HepG2 (cell line): ENCODE results near the gene THRA. TPM values are rescaled to one million over a fixed set of nuclear protein-coding genes. Genes with fewer than 3 reads are reported as not detected.
A peak's percentile ranks its signal among the peaks of the same experiment; 100 is the strongest.

Experiments used
- AGO2 ChIP-seq: fragments of 200-400 bp; formaldehyde crosslinking; optimal IDR thresholded peaks from 2 replicates; pipeline ENCODE3; 2017; ENCODE audit warnings: mild to moderate bottlenecking, low read depth, low read length, moderate library complexity
- AHR ChIP-seq: IDR thresholded peaks from 2 replicates; pipeline ENCODE4 v1.6.1; 2018; ENCODE audit warnings: missing genetic modification reagents, missing compliant biosample characterization
- CREM ChIP-seq, 2 experiments: sonication (generic) in 1 of 2; formaldehyde crosslinking in 1 of 2; IDR thresholded peaks; 2 replicates each; pipeline versions ENCODE4 v1.4.0 to v1.6.1; 2016 to 2020; ENCODE audit warnings: antibody characterized with exemption in 1 of 2, mild to moderate bottlenecking in 1 of 2, missing genetic modification reagents in 1 of 2
- FOXP4 ChIP-seq: sonication (generic); formaldehyde crosslinking; IDR thresholded peaks from 2 replicates; pipeline ENCODE4 v1.4.0; 2020; ENCODE audit warnings: missing genetic modification reagents
- JUN ChIP-seq: sonication (generic); formaldehyde crosslinking; IDR thresholded peaks from 2 replicates; pipeline ENCODE4 v1.4.0; 2020; ENCODE audit warnings: mild to moderate bottlenecking, missing genetic modification reagents
- KAT2B ChIP-seq: fragments of 150-350 bp; IDR thresholded peaks from 2 replicates; pipeline ENCODE4 v1.6.1; 2014; ENCODE audit warnings: low read depth, low read length, borderline replicate concordance
- LRRFIP1 ChIP-seq: sonication (generic); formaldehyde crosslinking; conservative IDR thresholded peaks from 2 replicates; pipeline ENCODE4 v1.4.0; 2020; ENCODE audit warnings: missing genetic modification reagents
- MEF2D ChIP-seq: sonication (generic); formaldehyde crosslinking; IDR thresholded peaks from 2 replicates; pipeline ENCODE4 v1.5.1; 2020; ENCODE audit warnings: mild to moderate bottlenecking, missing genetic modification reagents
- MEIS1 ChIP-seq: sonication (generic); formaldehyde crosslinking; IDR thresholded peaks from 2 replicates; pipeline ENCODE4 v1.9.0; 2021; ENCODE audit warnings: mild to moderate bottlenecking, missing genetic modification reagents, moderate library complexity, borderline replicate concordance
- PHF8 ChIP-seq: sonication (generic); formaldehyde crosslinking; IDR thresholded peaks from 2 replicates; pipeline ENCODE4 v1.5.0; 2020; ENCODE audit warnings: missing genetic modification reagents
- PITX1 ChIP-seq: sonication (generic); formaldehyde crosslinking; IDR thresholded peaks from 2 replicates; pipeline ENCODE4 v1.5.1; 2020; ENCODE audit warnings: mild to moderate bottlenecking, missing genetic modification reagents
- POLR2A ChIP-seq, 2 experiments: IDR thresholded peaks; 2 replicates each; pipeline ENCODE4 v1.6.1; 2011; ENCODE audit warnings: low read depth in 2 of 2, low read length in 2 of 2, mild to moderate bottlenecking in 1 of 2, moderate library complexity in 1 of 2; ENCODE audit not compliant: insufficient read depth in 1 of 2
- RARA ChIP-seq: IDR thresholded peaks from 2 replicates; pipeline ENCODE4 v1.6.1; 2016; ENCODE audit warnings: missing genetic modification reagents, missing compliant biosample characterization
- RFX1 ChIP-seq: fragments of 450-650 bp; IDR thresholded peaks from 2 replicates; pipeline ENCODE4 v1.6.1; 2017
- SALL2 ChIP-seq: sonication (generic); formaldehyde crosslinking; IDR thresholded peaks from 2 replicates; pipeline ENCODE4 v1.8.1; 2023; ENCODE audit warnings: mild to moderate bottlenecking, missing genetic modification reagents, inconsistent platforms
- SNAI1 ChIP-seq: sonication (generic); formaldehyde crosslinking; IDR thresholded peaks from 2 replicates; pipeline ENCODE4 v1.5.0; 2020; ENCODE audit warnings: mild to moderate bottlenecking, missing genetic modification reagents, borderline replicate concordance
- SNAPC2 ChIP-seq: sonication (generic); formaldehyde crosslinking; IDR thresholded peaks from 2 replicates; pipeline ENCODE4 v1.8.1; 2022; ENCODE audit warnings: mild to moderate bottlenecking, missing genetic modification reagents
- ZNF317 ChIP-seq: sonication (generic); formaldehyde crosslinking; IDR thresholded peaks from 2 replicates; pipeline ENCODE4 v1.5.0; 2020; ENCODE audit warnings: mild to moderate bottlenecking, missing genetic modification reagents
- ZNF879 ChIP-seq: sonication (generic); formaldehyde crosslinking; IDR thresholded peaks from 2 replicates; pipeline ENCODE4 v1.8.1; 2023; ENCODE audit warnings: missing genetic modification reagents
- polyA plus RNA-seq, 8 experiments: library from polyadenylated mRNA; depleted of rRNA in 3 of 8; stranded (reverse) in 7 of 8; unstranded in 1 of 8; fragments of >200 nt; fragmentation: Illumina TruSeq in 4 of 8; extraction: Trizol in 4 of 8; gene quantifications; 2 replicates each; pipeline versions ENCODE4 v1.2.1 to v1.2.3, GENCODE V29; 2011 to 2016; ENCODE audit warnings: low read depth in 4 of 8, missing spikeins in 1 of 8, mixed read lengths in 1 of 8; ENCODE audit not compliant: insufficient read depth in 1 of 8
- total RNA-seq, 5 experiments: library from RNA; depleted of rRNA; stranded (reverse); fragments of >200 nt; fragmentation: Illumina TruSeq; extraction: Trizol; gene quantifications; 2 replicates each; pipeline ENCODE4 v1.2.3, GENCODE V29; 2016; ENCODE audit warnings: low read depth in 1 of 5
- TF ChIP-seq, protein P1 (sequence below): sonication (generic); formaldehyde crosslinking; IDR thresholded peaks from 2 replicates; pipeline ENCODE4 v1.9.0; 2021; ENCODE audit warnings: missing genetic modification reagents, borderline replicate concordance
- TF ChIP-seq, protein P2 (sequence below): sonication (generic); formaldehyde crosslinking; IDR thresholded peaks from 2 replicates; pipeline ENCODE4 v1.5.1; 2020; ENCODE audit warnings: missing genetic modification reagents, mild to moderate bottlenecking, borderline replicate concordance

Gene THRA
- total and polyA plus RNA-seq, 2 of the 13 experiments (the other 11 are each of a cell fraction or from before 2014, with no cell fraction given), result 8.0 to 9.9 TPM

- TF ChIP-seq CREM (IDR thresholded peaks at IDR 0.05), result peak; percentile 63; the same call in 1 of the 2 replicates
- TF ChIP-seq CREM (CRISPR knock-in tag; IDR thresholded peaks at IDR 0.05), result no peak
- no peak for TF ChIP-seq RFX1
- TF ChIP-seq ZNF317 (CRISPR knock-in tag), result peak; percentile 80
- TF ChIP-seq ZNF879 (CRISPR knock-in tag), result no peak
- TF ChIP-seq MEF2D (CRISPR knock-in tag), result peak; percentile 69; the same call in 1 of the 2 replicates
- TF ChIP-seq, protein P1, sequence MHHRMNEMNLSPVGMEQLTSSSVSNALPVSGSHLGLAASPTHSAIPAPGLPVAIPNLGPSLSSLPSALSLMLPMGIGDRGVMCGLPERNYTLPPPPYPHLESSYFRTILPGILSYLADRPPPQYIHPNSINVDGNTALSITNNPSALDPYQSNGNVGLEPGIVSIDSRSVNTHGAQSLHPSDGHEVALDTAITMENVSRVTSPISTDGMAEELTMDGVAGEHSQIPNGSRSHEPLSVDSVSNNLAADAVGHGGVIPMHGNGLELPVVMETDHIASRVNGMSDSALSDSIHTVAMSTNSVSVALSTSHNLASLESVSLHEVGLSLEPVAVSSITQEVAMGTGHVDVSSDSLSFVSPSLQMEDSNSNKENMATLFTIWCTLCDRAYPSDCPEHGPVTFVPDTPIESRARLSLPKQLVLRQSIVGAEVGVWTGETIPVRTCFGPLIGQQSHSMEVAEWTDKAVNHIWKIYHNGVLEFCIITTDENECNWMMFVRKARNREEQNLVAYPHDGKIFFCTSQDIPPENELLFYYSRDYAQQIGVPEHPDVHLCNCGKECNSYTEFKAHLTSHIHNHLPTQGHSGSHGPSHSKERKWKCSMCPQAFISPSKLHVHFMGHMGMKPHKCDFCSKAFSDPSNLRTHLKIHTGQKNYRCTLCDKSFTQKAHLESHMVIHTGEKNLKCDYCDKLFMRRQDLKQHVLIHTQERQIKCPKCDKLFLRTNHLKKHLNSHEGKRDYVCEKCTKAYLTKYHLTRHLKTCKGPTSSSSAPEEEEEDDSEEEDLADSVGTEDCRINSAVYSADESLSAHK, result no peak
- no peak for TF ChIP-seq SNAI1 (CRISPR knock-in tag)
- no peak for TF ChIP-seq JUN (CRISPR knock-in tag)
- peak; percentile 28 for TF ChIP-seq MEIS1 (CRISPR knock-in tag)
- TF ChIP-seq PITX1 (CRISPR knock-in tag), result peak; percentile 32; the same call in 1 of the 2 replicates
- TF ChIP-seq LRRFIP1 (CRISPR knock-in tag), result no peak
- TF ChIP-seq, protein P2, sequence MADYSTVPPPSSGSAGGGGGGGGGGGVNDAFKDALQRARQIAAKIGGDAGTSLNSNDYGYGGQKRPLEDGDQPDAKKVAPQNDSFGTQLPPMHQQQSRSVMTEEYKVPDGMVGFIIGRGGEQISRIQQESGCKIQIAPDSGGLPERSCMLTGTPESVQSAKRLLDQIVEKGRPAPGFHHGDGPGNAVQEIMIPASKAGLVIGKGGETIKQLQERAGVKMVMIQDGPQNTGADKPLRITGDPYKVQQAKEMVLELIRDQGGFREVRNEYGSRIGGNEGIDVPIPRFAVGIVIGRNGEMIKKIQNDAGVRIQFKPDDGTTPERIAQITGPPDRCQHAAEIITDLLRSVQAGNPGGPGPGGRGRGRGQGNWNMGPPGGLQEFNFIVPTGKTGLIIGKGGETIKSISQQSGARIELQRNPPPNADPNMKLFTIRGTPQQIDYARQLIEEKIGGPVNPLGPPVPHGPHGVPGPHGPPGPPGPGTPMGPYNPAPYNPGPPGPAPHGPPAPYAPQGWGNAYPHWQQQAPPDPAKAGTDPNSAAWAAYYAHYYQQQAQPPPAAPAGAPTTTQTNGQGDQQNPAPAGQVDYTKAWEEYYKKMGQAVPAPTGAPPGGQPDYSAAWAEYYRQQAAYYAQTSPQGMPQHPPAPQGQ (CRISPR knock-in tag), result no peak; the same call in 1 of the 2 replicates
- peak; percentile 74 to 93; a peak in 3 of 4 replicates for TF ChIP-seq POLR2A (IDR thresholded peaks at IDR 0.05; ENCODE audit: insufficient read depth in 1 of 2, low read depth in 2 of 2, low read length in 2 of 2)
- peak; percentile 77; the same call in 1 of the 2 replicates for TF ChIP-seq SALL2 (CRISPR knock-in tag)
- peak; percentile 54 for TF ChIP-seq PHF8
- TF ChIP-seq KAT2B, result no peak
- peak; percentile 83 for TF ChIP-seq AHR (CRISPR knock-in tag)
- peak; percentile 87 for TF ChIP-seq RARA (CRISPR knock-in tag)
- TF ChIP-seq SNAPC2, result peak; percentile 85
- peak; percentile 66 for TF ChIP-seq AGO2
- peak; percentile 65 for TF ChIP-seq FOXP4 (CRISPR knock-in tag)
Measured at GRCh38 chr17:40113110-40113906, 50.5 kb downstream of the THRA start (continued).
